Upper lobe of left lung (tissue), 4 donors: ENCODE results near the gene TIMM23.

Experiments
- EP300 ChIP-seq, 4 donors: sonication (generic); formaldehyde crosslinking; IDR thresholded peaks; one replicate each; pipeline ENCODE4 v1.5.1; 2017; ENCODE audit warnings: antibody characterized with exemption in 4 of 4, control low read depth in 2 of 4
- POLR2A ChIP-seq, 4 donors: fragments of 450-650 bp; IDR thresholded peaks; one replicate each; pipeline ENCODE4 v1.5.1; 2016 to 2017; ENCODE audit warnings: antibody characterized with exemption in 4 of 4, mild to moderate bottlenecking in 2 of 4
- POLR2AphosphoS5 ChIP-seq, 2 donors: sonication (generic); formaldehyde crosslinking; IDR thresholded peaks; one replicate each; pipeline ENCODE4 v1.5.1; 2017; ENCODE audit warnings: antibody characterized with exemption in 2 of 2
- TF ChIP-seq, protein P1 (sequence below), 6 experiments: fragments of 450-650 bp in 4 of 6; fragments of 200-600 bp in 2 of 6; sonication (generic) in 2 of 6; IDR thresholded peaks; one replicate each; pipeline ENCODE4 v1.5.1; 2016 to 2019; ENCODE audit warnings: antibody characterized with exemption in 6 of 6

- TF ChIP-seq POLR2A (IDR thresholded peaks at IDR 0.05) (no peak), EP300 (IDR thresholded peaks at IDR 0.05) (no peak), POLR2AphosphoS5 (IDR thresholded peaks at IDR 0.05) (no peak)
- TF ChIP-seq, protein P1, sequence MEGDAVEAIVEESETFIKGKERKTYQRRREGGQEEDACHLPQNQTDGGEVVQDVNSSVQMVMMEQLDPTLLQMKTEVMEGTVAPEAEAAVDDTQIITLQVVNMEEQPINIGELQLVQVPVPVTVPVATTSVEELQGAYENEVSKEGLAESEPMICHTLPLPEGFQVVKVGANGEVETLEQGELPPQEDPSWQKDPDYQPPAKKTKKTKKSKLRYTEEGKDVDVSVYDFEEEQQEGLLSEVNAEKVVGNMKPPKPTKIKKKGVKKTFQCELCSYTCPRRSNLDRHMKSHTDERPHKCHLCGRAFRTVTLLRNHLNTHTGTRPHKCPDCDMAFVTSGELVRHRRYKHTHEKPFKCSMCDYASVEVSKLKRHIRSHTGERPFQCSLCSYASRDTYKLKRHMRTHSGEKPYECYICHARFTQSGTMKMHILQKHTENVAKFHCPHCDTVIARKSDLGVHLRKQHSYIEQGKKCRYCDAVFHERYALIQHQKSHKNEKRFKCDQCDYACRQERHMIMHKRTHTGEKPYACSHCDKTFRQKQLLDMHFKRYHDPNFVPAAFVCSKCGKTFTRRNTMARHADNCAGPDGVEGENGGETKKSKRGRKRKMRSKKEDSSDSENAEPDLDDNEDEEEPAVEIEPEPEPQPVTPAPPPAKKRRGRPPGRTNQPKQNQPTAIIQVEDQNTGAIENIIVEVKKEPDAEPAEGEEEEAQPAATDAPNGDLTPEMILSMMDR (IDR thresholded peaks at IDR 0.05): no peak
These were observed 28.2 kb downstream of the TIMM23 start for GRCh38 chr10:46000538-46000937.
